ENCODE results near the gene RNF144B. TPM values are rescaled to one million over a fixed set of nuclear protein-coding genes. Genes with fewer than 3 reads are reported as not detected.

RNF144B gene
- total and polyA plus RNA-seq, 2 of the 8 experiments (the other 6 are each of a cell fraction or from before 2014, with no cell fraction given), result 1.8 to 11.2 TPM

DNA sequence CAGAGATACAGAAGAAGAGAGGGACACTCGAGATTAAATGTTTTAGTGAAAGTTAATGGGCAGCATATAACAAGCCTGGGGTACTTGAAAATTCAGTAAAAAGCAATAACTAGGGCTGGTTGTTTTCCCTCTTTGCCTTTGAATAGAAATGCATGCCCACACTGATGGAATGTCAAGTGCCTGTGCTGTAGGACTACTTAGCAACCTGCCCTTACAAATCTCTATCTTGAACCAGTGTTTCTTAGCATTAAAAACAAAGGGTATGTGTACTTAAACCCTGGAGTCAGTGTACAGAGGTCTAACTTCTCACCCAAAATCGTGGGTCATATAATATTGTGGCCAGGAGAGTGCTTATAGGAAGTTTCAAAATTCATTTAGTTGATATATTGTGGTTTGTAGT lies 37.1 kb downstream of the RNF144B start:
- Histone ChIP-seq H3K79me2 (ENCODE audit: control insufficient read depth in 1 of 2, insufficient read depth in 2 of 2, low read length in 2 of 2) (no peaks in the 10 kb centered on the region), H2BK120ac (replicated peaks; ENCODE audit: low read depth, low read length) (no peak overlapping the region)

More for the DNA sequence above, 37.1 kb downstream of the RNF144B start:
- FAIRE-seq (no peak), DNase-seq (ENCODE audit: low read depth in 1 of 2, low spot score in 2 of 2) (no peak)
- H3K79me1 ChIP-seq (ENCODE audit: low read depth, low read length), result no peaks in the 10 kb centered on the region
- no peak overlapping the region for H3K27ac ChIP-seq (ENCODE audit: low read depth, low read length)
- no peaks in the 10 kb centered on the region for H3K36me3 ChIP-seq (ENCODE audit: control insufficient read depth in 2 of 4, insufficient read depth in 4 of 4, low read length in 3 of 4)
- no peak overlapping the region for H2AK5ac ChIP-seq (ENCODE audit: low read depth, low read length)
- no peaks in the 10 kb centered on the region for H3K27me3 ChIP-seq (replicated peaks in 1 of 4; ENCODE audit: control insufficient read depth in 3 of 4, extremely low read depth in 1 of 4, insufficient read depth in 3 of 4, low read length in 3 of 4)
- no peaks in the 10 kb centered on the region for H3K23me2 ChIP-seq (ENCODE audit: low read depth, low read length)
- no peak overlapping the region for H2BK15ac ChIP-seq (ENCODE audit: low read length)
- H3K9me3 ChIP-seq (ENCODE audit: insufficient read depth in 2 of 2, low read depth in 1 of 2, low read length in 1 of 2), result no peaks in the 10 kb centered on the region
- ChIA-PET POLR2A (ENCODE audit: partially characterized antibody) (no interaction called here), CTCF (ENCODE audit: partially characterized antibody) (no interaction called here)
- H4K91ac ChIP-seq (replicated peaks; ENCODE audit: insufficient read length, low read length), result no peak overlapping the region
- H2BK5ac ChIP-seq (ENCODE audit: low read depth, low read length), result no peak overlapping the region
- no peak overlapping the region for H3K4me2 ChIP-seq (ENCODE audit: insufficient read depth in 1 of 2, low read depth in 2 of 2, low read length in 2 of 2)
- H2AFZ ChIP-seq (ENCODE audit: low read length), result no peak overlapping the region
- H3K4me3 ChIP-seq (ENCODE audit: extremely low read depth in 1 of 4, insufficient read depth in 2 of 4, low read depth in 3 of 4, low read length in 4 of 4), result no peak overlapping the region
- no peak overlapping the region for H4K8ac ChIP-seq (ENCODE audit: extremely low read depth, insufficient read depth, low read length)
- H3K56ac ChIP-seq (replicated peaks; ENCODE audit: insufficient read length, low read depth, low read length), result no peak overlapping the region
- no peak overlapping the region for H2BK20ac ChIP-seq (ENCODE audit: low read length)
- no peak overlapping the region for H4K5ac ChIP-seq (ENCODE audit: insufficient read length, low read depth, low read length)
- H3K18ac ChIP-seq (ENCODE audit: extremely low read depth, low read length), result no peak overlapping the region
- no peak overlapping the region for H2BK12ac ChIP-seq (ENCODE audit: low read depth, low read length)
- peaks cover 0 to 4% (median 1%) of the 10 kb centered on the region in 4 experiments; a peak in 1 of 7 replicates for H3K4me1 ChIP-seq (replicated peaks in 1 of 4; ENCODE audit: control insufficient read depth in 3 of 4, insufficient read depth in 4 of 4, low read length in 3 of 4)
- H4K20me1 ChIP-seq (replicated peaks in 1 of 2; ENCODE audit: control insufficient read depth in 1 of 2, insufficient read depth in 2 of 2, low read length in 2 of 2), result no peaks in the 10 kb centered on the region
- H3K4ac ChIP-seq (replicated peaks; ENCODE audit: insufficient read length, low read depth, low read length), result no peak overlapping the region
- TF ChIP-seq BRCA1 (IDR thresholded peaks at IDR 0.05; ENCODE audit: low read depth, low read length), result no peak
- peak; percentile 64; the same call in 1 of the 2 replicates for TF ChIP-seq TEAD4 (IDR thresholded peaks at IDR 0.05; ENCODE audit: low read depth, low read length)
- no peak overlapping the region for H3K9ac ChIP-seq (replicated peaks in 1 of 4; ENCODE audit: extremely low read depth in 1 of 4, low read depth in 3 of 4, low read length in 3 of 4)
- no peak overlapping the region for H3K14ac ChIP-seq (ENCODE audit: insufficient read length)
- no peak overlapping the region for H3K23ac ChIP-seq (ENCODE audit: insufficient read length)
- 63% methylated on average over 2 of the region's 2 CpGs; no CpG with 5 or more reads in 1 of the 2 experiments for WGBS, 2 experiments (ENCODE audit: extremely low coverage in 1 of 2, insufficient coverage in 1 of 2, insufficient read length in 1 of 2, insufficient replicate concordance in 2 of 2, low coverage in 1 of 2, low lambda C conversion rate in 2 of 2, missing lambda C conversion rate in 1 of 2)

Data from H1 (cell line).